Neural progenitor cell (in vitro differentiated cells): Measurements from ENCODE around the gene NOVA1. TPM values are rescaled to one million over a fixed set of nuclear protein-coding genes. Genes with fewer than 3 reads are reported as not detected.

Experiments
- DNase-seq: peaks from one replicate; pipeline ENCODE4 v3.0.0-alpha.2; 2016; ENCODE audit warnings: low spot score
- H2AFZ ChIP-seq: fragments of 200-600 bp; sonication (generic); replicated peaks from 2 replicates; pipeline ENCODE4 v1.6.1; 2016; ENCODE audit warnings: antibody characterized with exemption
- H3F3A ChIP-seq: fragments of 200-600 bp; sonication (generic); 2 replicates; pipeline ENCODE4 v1.6.1; 2016; ENCODE audit warnings: antibody characterized with exemption, low read depth
- H3K27ac ChIP-seq: fragments of 200-600 bp; sonication (generic); 2 replicates; pipeline ENCODE4 v1.5.1; 2016; ENCODE audit warnings: mild to moderate bottlenecking
- H3K27me3 ChIP-seq: fragments of 200-600 bp; sonication (generic); 2 replicates; pipeline ENCODE4 v1.6.1; 2016; ENCODE audit warnings: mild to moderate bottlenecking, moderate library complexity
- H3K36me3 ChIP-seq: fragments of 200-600 bp; sonication (generic); 2 replicates; pipeline ENCODE4 v1.5.1; 2016
- H3K4me1 ChIP-seq: fragments of 200-600 bp; sonication (generic); 2 replicates; pipeline ENCODE4 v1.6.1; 2016; ENCODE audit warnings: mixed run types
- H3K4me2 ChIP-seq: fragments of 200-600 bp; sonication (generic); 2 replicates; pipeline ENCODE4 v1.6.1; 2016
- H3K4me3 ChIP-seq: fragments of 200-600 bp; sonication (generic); 2 replicates; pipeline ENCODE4 v1.5.1; 2016
- H3K79me2 ChIP-seq: fragments of 200-600 bp; sonication (generic); 2 replicates; pipeline ENCODE4 v1.6.1; 2016; ENCODE audit warnings: low read depth
- H3K9ac ChIP-seq: fragments of 200-600 bp; sonication (generic); 2 replicates; pipeline ENCODE4 v1.6.1; 2016
- H3K9me3 ChIP-seq: fragments of 200-600 bp; sonication (generic); 2 replicates; pipeline ENCODE4 v1.5.1; 2016; ENCODE audit warnings: low read depth
- H4K20me1 ChIP-seq: fragments of 200-600 bp; sonication (generic); 2 replicates; pipeline ENCODE4 v1.6.1; 2016; ENCODE audit warnings: low read depth
- H3K27ac Mint-ChIP-seq: 3 replicates; pipeline ENCODE4 v1.8.0; 2021; ENCODE audit warnings: mixed read lengths
- H3K27me3 Mint-ChIP-seq: 2 replicates; pipeline ENCODE4 v1.8.0; 2022; ENCODE audit warnings: low read depth, mild to moderate bottlenecking, inconsistent platforms, moderate library complexity, mixed read lengths; ENCODE audit not compliant: insufficient read depth
- H3K36me3 Mint-ChIP-seq: 3 replicates; pipeline ENCODE4 v1.8.0; 2021; ENCODE audit warnings: mixed read lengths
- H3K4me1 Mint-ChIP-seq: 3 replicates; pipeline ENCODE4 v1.8.0; 2021; ENCODE audit warnings: mixed read lengths
- H3K4me3 Mint-ChIP-seq: 3 replicates; pipeline ENCODE4 v1.8.0; 2021; ENCODE audit warnings: mild to moderate bottlenecking, moderate library complexity, mixed read lengths
- H3K9me3 Mint-ChIP-seq: 3 replicates; pipeline ENCODE4 v1.8.0; 2020; ENCODE audit warnings: mixed read lengths
- EZH2 ChIP-seq: fragments of 200-600 bp; sonication (generic); IDR thresholded peaks from 2 replicates; pipeline ENCODE4 v1.6.1; 2017; ENCODE audit warnings: antibody characterized with exemption, mild to moderate bottlenecking, moderate library complexity
- EZH2phosphoT487 ChIP-seq: fragments of 200-600 bp; sonication (generic); IDR thresholded peaks from 2 replicates; pipeline ENCODE4 v1.6.1; 2017; ENCODE audit warnings: antibody characterized with exemption
- total RNA-seq: library from RNA; depleted of rRNA; stranded (reverse); fragments of >200 nt; gene quantifications from 2 replicates; pipeline ENCODE4 v1.2.3, GENCODE V29; 2015; ENCODE audit warnings: low replicate concordance
- TF ChIP-seq, protein P1 (sequence below): fragments of 200-600 bp; sonication (generic); IDR thresholded peaks from 2 replicates; pipeline ENCODE4 v1.5.1; 2017; ENCODE audit warnings: antibody characterized with exemption, mild to moderate bottlenecking

The NOVA1 gene
- total RNA-seq, 1 donor from 2014 or later, result 37.9 TPM

DNA sequence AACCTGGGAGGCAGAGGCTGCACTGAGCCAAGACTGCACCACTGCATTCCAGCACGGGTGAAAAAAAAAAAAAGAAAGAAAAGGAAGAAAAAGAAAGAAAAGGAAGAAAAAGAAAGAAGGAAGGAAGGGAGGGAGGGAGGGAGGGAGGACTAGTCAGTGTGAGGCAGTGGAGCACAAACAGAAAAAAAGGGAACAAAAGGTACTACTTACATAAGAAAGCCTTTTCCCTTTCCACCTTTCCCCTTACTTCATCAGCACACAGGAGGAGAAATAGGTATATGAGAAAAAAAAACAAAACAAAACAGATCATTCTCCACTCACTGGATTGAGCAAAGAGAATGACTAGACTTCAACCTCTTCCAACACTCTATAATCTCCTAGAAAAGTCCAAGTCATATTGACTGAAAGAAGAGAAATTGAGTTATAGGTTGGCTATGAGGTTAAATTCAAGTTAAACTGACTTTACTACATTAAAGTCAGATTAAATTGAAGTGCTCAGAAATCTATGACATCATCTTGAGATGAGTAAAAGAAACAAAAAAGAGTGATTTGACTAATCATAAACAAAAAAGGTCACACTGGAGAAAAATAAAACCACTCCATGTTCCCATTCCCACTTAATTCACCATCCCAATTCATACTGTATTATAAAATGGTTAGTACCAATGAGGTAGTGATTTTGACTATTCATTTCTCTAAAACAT, 43.6 kb downstream of the NOVA1 start:
- no peaks in the 10 kb centered on the region for H3K9me3 ChIP-seq
- H2AFZ ChIP-seq, result no peak overlapping the region
- no peak overlapping the region for H3K27ac ChIP-seq
- H3K9ac ChIP-seq, result no peak overlapping the region
- no peaks in the 10 kb centered on the region for H3K27me3 Mint-ChIP-seq
- H3K79me2 ChIP-seq, result peaks cover 31% of the 10 kb centered on the region
- no peaks in the 10 kb centered on the region for H3F3A ChIP-seq
- no peaks in the 10 kb centered on the region for H3K27me3 ChIP-seq
- no peak overlapping the region for H3K27ac Mint-ChIP-seq
- no peak overlapping the region for H3K4me3 Mint-ChIP-seq
- H3K36me3 ChIP-seq, result no peaks in the 10 kb centered on the region
- no peak for DNase-seq
- peaks cover 2% of the 10 kb centered on the region for H3K9me3 Mint-ChIP-seq
- no peak overlapping the region for H3K4me3 ChIP-seq
- no peak overlapping the region for H3K4me2 ChIP-seq
- peaks cover 26% of the 10 kb centered on the region for H3K36me3 Mint-ChIP-seq
- no peaks in the 10 kb centered on the region for H3K4me1 ChIP-seq
- no peaks in the 10 kb centered on the region for H3K4me1 Mint-ChIP-seq
- peaks cover 6% of the 10 kb centered on the region for H4K20me1 ChIP-seq
- TF ChIP-seq EZH2 (no peak), EZH2phosphoT487 (no peak)
- TF ChIP-seq, protein P1, sequence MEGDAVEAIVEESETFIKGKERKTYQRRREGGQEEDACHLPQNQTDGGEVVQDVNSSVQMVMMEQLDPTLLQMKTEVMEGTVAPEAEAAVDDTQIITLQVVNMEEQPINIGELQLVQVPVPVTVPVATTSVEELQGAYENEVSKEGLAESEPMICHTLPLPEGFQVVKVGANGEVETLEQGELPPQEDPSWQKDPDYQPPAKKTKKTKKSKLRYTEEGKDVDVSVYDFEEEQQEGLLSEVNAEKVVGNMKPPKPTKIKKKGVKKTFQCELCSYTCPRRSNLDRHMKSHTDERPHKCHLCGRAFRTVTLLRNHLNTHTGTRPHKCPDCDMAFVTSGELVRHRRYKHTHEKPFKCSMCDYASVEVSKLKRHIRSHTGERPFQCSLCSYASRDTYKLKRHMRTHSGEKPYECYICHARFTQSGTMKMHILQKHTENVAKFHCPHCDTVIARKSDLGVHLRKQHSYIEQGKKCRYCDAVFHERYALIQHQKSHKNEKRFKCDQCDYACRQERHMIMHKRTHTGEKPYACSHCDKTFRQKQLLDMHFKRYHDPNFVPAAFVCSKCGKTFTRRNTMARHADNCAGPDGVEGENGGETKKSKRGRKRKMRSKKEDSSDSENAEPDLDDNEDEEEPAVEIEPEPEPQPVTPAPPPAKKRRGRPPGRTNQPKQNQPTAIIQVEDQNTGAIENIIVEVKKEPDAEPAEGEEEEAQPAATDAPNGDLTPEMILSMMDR, result no peak

DNA sequence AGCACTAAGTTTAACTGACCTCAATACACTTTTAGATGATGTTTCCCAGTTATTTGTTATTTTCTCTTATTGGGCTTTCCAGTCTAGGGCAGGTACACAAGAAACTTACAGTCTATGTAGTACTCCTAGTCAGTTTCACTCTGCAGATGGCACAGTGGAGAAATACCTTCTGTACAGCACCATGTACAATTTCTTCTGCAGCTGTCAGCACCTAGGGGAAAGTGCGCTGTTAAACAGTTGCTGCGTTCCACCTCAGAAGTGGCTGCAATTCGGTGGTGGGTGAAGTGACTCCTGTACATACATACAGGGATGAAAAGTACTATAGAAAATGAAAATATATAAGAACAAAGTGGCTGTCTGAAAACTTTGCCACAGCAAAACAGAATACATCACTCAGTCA, 48.3 kb downstream of the NOVA1 start:
- Histone ChIP-seq H4K20me1 (peaks cover 6% of the 10 kb centered on the region), H3K4me1 (no peaks in the 10 kb centered on the region), H3K9ac (no peak overlapping the region), H3K27ac (no peak overlapping the region), H3K9me3 (no peaks in the 10 kb centered on the region), H3K4me3 (no peak overlapping the region), H3K4me2 (no peak overlapping the region), H3K79me2 (peaks cover 8% of the 10 kb centered on the region), H3F3A (no peaks in the 10 kb centered on the region), H3K27me3 (no peaks in the 10 kb centered on the region), H3K36me3 (no peaks in the 10 kb centered on the region), H2AFZ (no peak overlapping the region)
- peaks cover 8% of the 10 kb centered on the region for H3K36me3 Mint-ChIP-seq
- DNase-seq, result no peak
- TF ChIP-seq EZH2phosphoT487 (no peak), EZH2 (no peak)
- TF ChIP-seq, protein P1, result no peak
- no peak overlapping the region for H3K27ac Mint-ChIP-seq
- H3K4me1 Mint-ChIP-seq, result no peaks in the 10 kb centered on the region
- H3K9me3 Mint-ChIP-seq, result no peaks in the 10 kb centered on the region
- no peaks in the 10 kb centered on the region for H3K27me3 Mint-ChIP-seq
- H3K4me3 Mint-ChIP-seq, result no peak overlapping the region

DNA sequence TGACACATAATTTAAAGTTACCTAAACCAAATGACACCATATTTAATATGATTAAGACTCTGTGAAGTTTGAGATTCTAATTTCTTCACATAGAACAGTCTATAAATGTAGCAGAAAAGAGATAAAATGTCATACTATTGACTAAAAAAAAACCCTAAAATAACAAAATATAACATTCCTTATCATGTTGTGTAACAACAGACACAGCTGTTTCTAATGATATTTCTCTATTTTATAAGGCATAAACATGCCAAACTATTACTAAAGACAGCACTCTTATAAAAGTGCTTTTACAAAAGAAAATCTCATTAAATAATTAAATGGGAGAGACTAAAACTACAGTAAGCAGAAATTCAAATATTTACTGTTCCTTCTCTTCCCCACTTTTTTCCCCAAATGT, 49.4 kb downstream of the NOVA1 start:
- peaks cover 6% of the 10 kb centered on the region for H4K20me1 ChIP-seq
- TF ChIP-seq, protein P1, result no peak
- no peak for TF ChIP-seq EZH2
- TF ChIP-seq EZH2phosphoT487, result no peak
- no peak overlapping the region for H3K4me2 ChIP-seq
- no peaks in the 10 kb centered on the region for H3K27me3 Mint-ChIP-seq
- H3K27me3 ChIP-seq, result no peaks in the 10 kb centered on the region
- DNase-seq, result no peak
- no peak overlapping the region for H3K27ac ChIP-seq
- no peaks in the 10 kb centered on the region for H3K9me3 Mint-ChIP-seq
- no peak overlapping the region for H3K27ac Mint-ChIP-seq
- H3K4me1 Mint-ChIP-seq, result no peaks in the 10 kb centered on the region
- H3K4me1 ChIP-seq, result no peaks in the 10 kb centered on the region
- no peak overlapping the region for H3K4me3 Mint-ChIP-seq
- H3K36me3 ChIP-seq, result no peaks in the 10 kb centered on the region
- peaks cover 7% of the 10 kb centered on the region for H3K36me3 Mint-ChIP-seq
- H3K9ac ChIP-seq, result no peak overlapping the region
- no peak overlapping the region for H2AFZ ChIP-seq
- no peaks in the 10 kb centered on the region for H3K9me3 ChIP-seq
- H3K79me2 ChIP-seq, result peaks cover 4% of the 10 kb centered on the region
- H3F3A ChIP-seq, result no peaks in the 10 kb centered on the region
- no peak overlapping the region for H3K4me3 ChIP-seq
